ENCODE measurements around the gene DNMT3A.

DNA sequence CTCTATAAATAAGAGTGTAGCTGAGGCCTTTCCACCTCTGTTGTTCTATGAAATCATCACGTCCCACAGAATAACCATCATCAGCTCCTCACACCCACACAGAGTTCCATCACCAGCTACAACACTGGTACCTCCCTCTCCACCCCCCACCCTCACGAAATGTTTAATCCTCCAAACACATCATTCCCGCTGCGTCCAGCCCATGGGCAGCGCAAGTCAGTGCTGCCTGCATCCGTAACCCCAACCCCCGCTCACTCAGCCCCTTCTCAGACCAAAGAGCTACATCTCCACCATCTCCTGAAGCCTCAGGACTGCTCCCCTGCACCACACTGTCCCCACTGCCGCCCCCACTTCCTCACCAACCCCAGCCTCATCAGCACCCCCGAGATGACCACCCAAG lies 19.4 kb downstream of the DNMT3A start:
- TF ChIP-seq POLR2A (IDR thresholded peaks at IDR 0.05) = no peak
- TF ChIP-seq, protein P1, sequence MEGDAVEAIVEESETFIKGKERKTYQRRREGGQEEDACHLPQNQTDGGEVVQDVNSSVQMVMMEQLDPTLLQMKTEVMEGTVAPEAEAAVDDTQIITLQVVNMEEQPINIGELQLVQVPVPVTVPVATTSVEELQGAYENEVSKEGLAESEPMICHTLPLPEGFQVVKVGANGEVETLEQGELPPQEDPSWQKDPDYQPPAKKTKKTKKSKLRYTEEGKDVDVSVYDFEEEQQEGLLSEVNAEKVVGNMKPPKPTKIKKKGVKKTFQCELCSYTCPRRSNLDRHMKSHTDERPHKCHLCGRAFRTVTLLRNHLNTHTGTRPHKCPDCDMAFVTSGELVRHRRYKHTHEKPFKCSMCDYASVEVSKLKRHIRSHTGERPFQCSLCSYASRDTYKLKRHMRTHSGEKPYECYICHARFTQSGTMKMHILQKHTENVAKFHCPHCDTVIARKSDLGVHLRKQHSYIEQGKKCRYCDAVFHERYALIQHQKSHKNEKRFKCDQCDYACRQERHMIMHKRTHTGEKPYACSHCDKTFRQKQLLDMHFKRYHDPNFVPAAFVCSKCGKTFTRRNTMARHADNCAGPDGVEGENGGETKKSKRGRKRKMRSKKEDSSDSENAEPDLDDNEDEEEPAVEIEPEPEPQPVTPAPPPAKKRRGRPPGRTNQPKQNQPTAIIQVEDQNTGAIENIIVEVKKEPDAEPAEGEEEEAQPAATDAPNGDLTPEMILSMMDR (IDR thresholded peaks at IDR 0.05) = no peak

Measured in sigmoid colon (tissue), 3 donors.